ENCODE data around the gene HCN4. TPM values are rescaled to one million over a fixed set of nuclear protein-coding genes. Genes with fewer than 3 reads are reported as not detected.

The HCN4 gene
- total RNA-seq, 3 donors from 2014 or later: 0.14 to 0.23 (median 0.19) TPM

DNA sequence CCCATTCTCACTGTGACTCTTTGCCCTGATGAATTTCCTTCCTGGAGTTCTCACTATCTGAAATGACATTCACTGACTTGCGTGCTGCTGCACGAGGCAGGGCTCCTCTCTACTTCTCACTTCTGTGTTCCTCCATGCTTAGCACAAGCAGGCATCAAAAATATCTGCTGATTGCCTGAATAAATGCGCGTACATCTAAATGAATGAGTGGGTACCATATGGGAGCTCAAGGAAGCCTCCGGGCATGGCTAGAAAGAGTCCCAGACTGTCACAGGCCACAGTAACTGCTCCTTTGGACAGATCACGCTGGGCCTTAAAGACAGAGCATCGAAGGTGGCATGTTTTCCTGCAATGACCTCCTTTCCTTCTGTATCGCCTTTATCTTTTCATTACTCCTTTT is 31.6 kb downstream of the HCN4 start:
- ATAC-seq (no peak), DNase-seq (no peak)
- Histone ChIP-seq H3K36me3 (ENCODE audit: low read depth) (no peaks in the 10 kb centered on the region), H3K4me1 (ENCODE audit: low read depth) (no peaks in the 10 kb centered on the region), H3K4me3 (no peak overlapping the region), H3K9me3 (no peaks in the 10 kb centered on the region)
- intact Hi-C loops (cut with DNase I, micrococcal nuclease): no loop called here
- TF ChIP-seq, protein P1, sequence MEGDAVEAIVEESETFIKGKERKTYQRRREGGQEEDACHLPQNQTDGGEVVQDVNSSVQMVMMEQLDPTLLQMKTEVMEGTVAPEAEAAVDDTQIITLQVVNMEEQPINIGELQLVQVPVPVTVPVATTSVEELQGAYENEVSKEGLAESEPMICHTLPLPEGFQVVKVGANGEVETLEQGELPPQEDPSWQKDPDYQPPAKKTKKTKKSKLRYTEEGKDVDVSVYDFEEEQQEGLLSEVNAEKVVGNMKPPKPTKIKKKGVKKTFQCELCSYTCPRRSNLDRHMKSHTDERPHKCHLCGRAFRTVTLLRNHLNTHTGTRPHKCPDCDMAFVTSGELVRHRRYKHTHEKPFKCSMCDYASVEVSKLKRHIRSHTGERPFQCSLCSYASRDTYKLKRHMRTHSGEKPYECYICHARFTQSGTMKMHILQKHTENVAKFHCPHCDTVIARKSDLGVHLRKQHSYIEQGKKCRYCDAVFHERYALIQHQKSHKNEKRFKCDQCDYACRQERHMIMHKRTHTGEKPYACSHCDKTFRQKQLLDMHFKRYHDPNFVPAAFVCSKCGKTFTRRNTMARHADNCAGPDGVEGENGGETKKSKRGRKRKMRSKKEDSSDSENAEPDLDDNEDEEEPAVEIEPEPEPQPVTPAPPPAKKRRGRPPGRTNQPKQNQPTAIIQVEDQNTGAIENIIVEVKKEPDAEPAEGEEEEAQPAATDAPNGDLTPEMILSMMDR (IDR thresholded peaks at IDR 0.05): no peak

DNA sequence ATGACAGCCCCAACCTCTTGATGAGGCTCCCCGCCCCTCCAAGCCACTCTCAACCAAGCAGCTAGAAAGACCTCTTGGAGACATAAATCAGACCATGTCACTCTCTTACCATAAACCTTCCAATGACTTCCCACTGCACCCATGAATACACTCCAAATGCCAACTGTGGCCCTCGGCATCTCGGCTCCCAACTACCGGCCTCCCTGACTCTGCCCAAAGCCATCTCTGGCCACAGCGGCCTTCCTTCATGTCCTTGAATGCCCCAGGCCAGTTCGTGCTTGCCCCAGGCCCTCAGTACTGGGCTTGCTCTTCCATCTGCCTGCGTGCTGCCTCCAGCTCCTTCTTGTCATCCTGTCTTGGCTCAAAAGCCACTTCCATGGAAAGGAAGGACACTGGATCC is 32.0 kb downstream of the HCN4 start:
- no peak for DNase-seq
- intact Hi-C loops (cut with DNase I, micrococcal nuclease): no loop called here
- Histone ChIP-seq H3K4me1 (ENCODE audit: low read depth) (no peaks in the 10 kb centered on the region), H3K4me3 (no peak overlapping the region), H3K36me3 (ENCODE audit: low read depth) (no peaks in the 10 kb centered on the region), H3K9me3 (no peaks in the 10 kb centered on the region)
- no peak for ATAC-seq
- TF ChIP-seq, protein P1 (IDR thresholded peaks at IDR 0.05): no peak

DNA sequence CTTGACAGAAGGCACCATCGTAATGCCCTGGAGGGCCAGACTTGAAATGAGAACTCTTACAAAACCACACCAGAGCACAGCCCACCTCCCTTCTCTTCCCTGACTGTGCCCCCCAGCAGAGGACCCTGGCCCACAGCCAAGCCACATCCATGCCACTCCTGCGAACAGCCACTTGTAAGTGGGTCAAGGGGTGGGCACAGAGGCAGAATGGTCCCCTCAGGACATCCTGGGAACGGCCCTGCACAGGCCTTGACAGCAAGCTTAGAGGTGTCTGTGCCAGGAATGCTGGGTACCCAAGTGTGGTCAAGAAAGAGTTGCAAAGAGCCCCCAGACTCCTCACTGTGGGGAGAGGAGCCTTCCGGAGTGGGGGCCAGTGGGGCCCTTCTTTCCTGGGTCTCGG is 33.3 kb downstream of the HCN4 start:
- H3K9me3 ChIP-seq: no peaks in the 10 kb centered on the region
- H3K4me3 ChIP-seq: no peak overlapping the region
- TF ChIP-seq, protein P1 (IDR thresholded peaks at IDR 0.05): no peak
- DNase-seq (no peak), ATAC-seq (no peak)
- H3K4me1 ChIP-seq (ENCODE audit: low read depth): no peaks in the 10 kb centered on the region
- intact Hi-C loops (cut with DNase I, micrococcal nuclease): no loop called here
- no peaks in the 10 kb centered on the region for H3K36me3 ChIP-seq (ENCODE audit: low read depth)

DNA sequence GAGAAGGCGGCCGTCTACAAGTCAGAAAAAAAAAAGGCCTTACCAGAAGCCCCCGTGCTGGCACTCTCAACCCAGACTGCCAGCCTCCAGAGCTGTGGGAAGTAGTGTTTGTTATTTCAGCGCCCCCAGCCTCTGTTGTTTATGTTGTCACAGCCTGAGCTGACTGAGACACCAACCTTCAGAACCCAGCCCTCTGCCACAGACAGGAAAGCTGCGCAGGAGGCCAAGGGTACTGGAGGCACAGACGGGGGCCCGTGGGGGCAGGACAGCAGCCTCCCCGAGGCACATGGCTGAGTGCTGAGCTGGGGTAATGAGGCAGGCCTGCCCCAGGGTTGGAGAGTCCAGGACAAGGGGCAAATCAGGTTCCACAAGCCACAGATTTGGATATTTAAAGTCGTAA is 33.7 kb downstream of the HCN4 start:
- Histone ChIP-seq H3K4me1 (ENCODE audit: low read depth) (no peaks in the 10 kb centered on the region), H3K9me3 (no peaks in the 10 kb centered on the region), H3K4me3 (no peak overlapping the region), H3K36me3 (ENCODE audit: low read depth) (no peaks in the 10 kb centered on the region)
- intact Hi-C loops (cut with DNase I, micrococcal nuclease): no loop called here
- DNase-seq (no peak), ATAC-seq (no peak)
- TF ChIP-seq, protein P1 (IDR thresholded peaks at IDR 0.05): no peak

DNA sequence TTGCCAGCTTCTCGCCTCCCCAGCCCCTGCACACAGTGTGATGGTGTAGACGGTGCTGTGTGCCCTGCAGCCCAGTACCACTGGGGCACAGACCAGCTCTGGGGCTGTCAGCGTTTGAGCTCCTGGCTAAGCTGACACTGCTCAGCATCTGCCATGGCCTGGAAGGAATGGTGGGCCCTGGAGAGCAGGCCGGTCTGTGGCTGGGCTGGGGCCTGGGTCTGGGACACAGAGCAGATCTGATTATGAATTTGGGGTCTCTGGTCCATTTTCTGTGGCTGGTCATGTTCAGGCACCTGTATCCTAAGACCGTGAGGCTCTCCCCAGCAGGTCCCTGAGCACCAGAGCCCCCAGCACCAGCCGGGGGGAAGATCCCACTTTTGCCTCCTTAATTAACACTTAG is 34.7 kb downstream of the HCN4 start:
- DNase-seq (no peak), ATAC-seq (no peak)
- intact Hi-C loops (cut with DNase I, micrococcal nuclease): no loop called here
- Histone ChIP-seq H3K9me3 (no peaks in the 10 kb centered on the region), H3K4me1 (ENCODE audit: low read depth) (no peaks in the 10 kb centered on the region), H3K4me3 (no peak overlapping the region), H3K36me3 (ENCODE audit: low read depth) (no peaks in the 10 kb centered on the region)
- TF ChIP-seq, protein P1 (IDR thresholded peaks at IDR 0.05): no peak

DNA sequence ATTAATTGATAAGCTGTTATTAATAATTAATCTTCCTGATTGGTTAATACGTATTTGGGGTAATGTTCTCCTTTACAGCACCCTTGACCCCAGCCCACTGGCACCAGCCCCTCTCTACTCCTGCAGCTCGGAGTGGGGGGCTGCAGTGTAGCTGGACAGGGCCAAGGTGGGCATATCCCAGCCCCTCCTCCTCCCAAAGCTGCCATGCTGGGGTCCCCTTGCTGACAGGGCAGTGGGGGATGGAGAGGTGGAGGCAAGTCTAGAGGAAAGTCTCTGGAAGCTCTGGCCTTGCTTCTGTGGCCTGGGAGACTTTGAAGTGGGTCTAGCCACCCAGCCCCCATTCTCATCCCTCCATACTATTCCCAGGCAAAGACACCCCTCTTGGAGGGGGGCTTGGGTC is 35.8 kb downstream of the HCN4 start:
- no peak for DNase-seq
- Histone ChIP-seq H3K36me3 (ENCODE audit: low read depth) (no peaks in the 10 kb centered on the region), H3K9me3 (no peaks in the 10 kb centered on the region), H3K4me1 (ENCODE audit: low read depth) (no peaks in the 10 kb centered on the region), H3K4me3 (no peak overlapping the region)
- no peak for ATAC-seq
- intact Hi-C loops (cut with DNase I, micrococcal nuclease): no loop called here
- TF ChIP-seq, protein P1 (IDR thresholded peaks at IDR 0.05): no peak

Measured in mucosa of descending colon (tissue), 3 donors.